NCI-H774 (cell line): ENCODE data around the gene PARP3.

Experiments used
- DNase-seq: peaks from one replicate; lab custom pipeline; 2025; lab: John Stamatoyannopoulos, UW

The PARP3 gene

GRCh38 chr3:51948016-51948580 is 5.9 kb downstream of the PARP3 start:
- no peak for DNase-seq

GRCh38 chr3:51949121-51949520 is 7.0 kb downstream of the PARP3 start:
- DNase-seq = no peak

GRCh38 chr3:51950899-51951298 is 8.7 kb downstream of the PARP3 start:
- DNase-seq = no peak

GRCh38 chr3:51953445-51953844 is 11.3 kb downstream of the PARP3 start:
- DNase-seq = no peak

- no peak for DNase-seq
These were observed 11.9 kb downstream of the PARP3 start for GRCh38 chr3:51954105-51954504.

GRCh38 chr3:51954713-51955112 is 12.6 kb downstream of the PARP3 start:
- no peak for DNase-seq

GRCh38 chr3:51955175-51955892 is 13.2 kb downstream of the PARP3 start, which contains the start of gene GPR62:
GPR62 (plus strand) TSS chr3:51955381; CDS start chr3:51955653, 272 bp downstream.
- DNase-seq = no peak

- no peak for DNase-seq
These were observed 14.0 kb downstream of the PARP3 start for GRCh38 chr3:51955893-51956770.

GRCh38 chr3:51957520-51958205 is 15.5 kb downstream of the PARP3 start:
- no peak for DNase-seq

GRCh38 chr3:51958603-51959521 is 16.7 kb downstream of the PARP3 start:
- DNase-seq = no peak

GRCh38 chr3:51959651-51960050 is 17.5 kb downstream of the PARP3 start:
- no peak for DNase-seq

GRCh38 chr3:51960386-51960785 is 18.2 kb downstream of the PARP3 start:
- no peak for DNase-seq

GRCh38 chr3:51961011-51961410 is 18.8 kb downstream of the PARP3 start:
- DNase-seq = no peak

GRCh38 chr3:51961602-51962569 is 19.7 kb downstream of the PARP3 start:
- no peak for DNase-seq

- DNase-seq = no peak
These were observed 20.8 kb downstream of the PARP3 start for GRCh38 chr3:51962854-51963530.

- no peak for DNase-seq
These were observed 21.8 kb downstream of the PARP3 start for GRCh38 chr3:51963951-51964451.

GRCh38 chr3:51964521-51964920 is 22.4 kb downstream of the PARP3 start:
- no peak for DNase-seq

GRCh38 chr3:51966016-51966415 is 23.9 kb downstream of the PARP3 start:
- DNase-seq = no peak

- no peak for DNase-seq
These were observed 24.3 kb downstream of the PARP3 start for GRCh38 chr3:51966486-51966885.
